GM23338 (cell line): Measurements from ENCODE around the gene ING5. TPM values are rescaled to one million over a fixed set of nuclear protein-coding genes. Genes with fewer than 3 reads are reported as not detected.

Source experiments
- ATAC-seq: fragments of 200-7000 bp; cut with Tn5 transposase; 3 replicates; pipeline ENCODE4 v1.9.1; 2020
- DNase-seq: peaks from one replicate; pipeline ENCODE4 v3.0.0-alpha.2; 2015; ENCODE audit warnings: low spot score
- H2AFZ ChIP-seq: fragments of 200-600 bp; sonication (generic); 2 replicates; pipeline ENCODE4 v1.8.0; 2016; ENCODE audit warnings: antibody characterized with exemption, mild to moderate bottlenecking, moderate library complexity
- H3F3A ChIP-seq: fragments of 200-600 bp; sonication (generic); replicated peaks from 2 replicates; pipeline ENCODE4 v1.8.0; 2017; ENCODE audit warnings: antibody characterized with exemption, mixed run types, low read depth
- H3K27ac ChIP-seq: fragments of 200-600 bp; sonication (generic); 2 replicates; pipeline ENCODE4 v1.6.1; 2016; ENCODE audit warnings: low read depth
- H3K27me3 ChIP-seq: fragments of 200-600 bp; sonication (generic); 2 replicates; pipeline ENCODE4 v1.8.0; 2016; ENCODE audit warnings: mild to moderate bottlenecking, mixed run types, moderate library complexity; ENCODE audit not compliant: insufficient read depth
- H3K36me3 ChIP-seq: fragments of 200-600 bp; sonication (generic); 2 replicates; pipeline ENCODE4 v1.8.0; 2016; ENCODE audit warnings: mild to moderate bottlenecking; ENCODE audit not compliant: insufficient read depth
- H3K4me1 ChIP-seq: fragments of 200-600 bp; sonication (generic); 2 replicates; pipeline ENCODE4 v1.8.0; 2016; ENCODE audit warnings: mild to moderate bottlenecking, moderate library complexity; ENCODE audit not compliant: insufficient read depth
- H3K4me2 ChIP-seq: fragments of 200-600 bp; sonication (generic); 2 replicates; pipeline ENCODE4 v1.7.1; 2017; ENCODE audit warnings: mixed run types
- H3K4me3 ChIP-seq: fragments of 200-600 bp; sonication (generic); 2 replicates; pipeline ENCODE4 v1.6.1; 2016; ENCODE audit warnings: mixed run types
- H3K79me2 ChIP-seq: fragments of 200-600 bp; sonication (generic); replicated peaks from 2 replicates; pipeline ENCODE4 v1.8.0; 2017; ENCODE audit warnings: mild to moderate bottlenecking; ENCODE audit not compliant: insufficient read depth
- H3K9me2 ChIP-seq: fragments of 200-600 bp; sonication (generic); 2 replicates; pipeline ENCODE4 v1.8.0; 2017; ENCODE audit not compliant: insufficient read depth
- H4K20me1 ChIP-seq: fragments of 200-600 bp; sonication (generic); replicated peaks from 2 replicates; pipeline ENCODE4 v1.8.0; 2017; ENCODE audit warnings: mild to moderate bottlenecking; ENCODE audit not compliant: insufficient read depth
- H3K27ac Mint-ChIP-seq: 2 replicates; pipeline ENCODE4 v1.8.0; 2020; ENCODE audit warnings: inconsistent platforms, mild to moderate bottlenecking, moderate library complexity, mixed read lengths
- H3K27me3 Mint-ChIP-seq: 3 replicates; pipeline ENCODE4 v1.8.0; 2022; ENCODE audit warnings: low read depth, mild to moderate bottlenecking, moderate library complexity, mixed read lengths, inconsistent platforms; ENCODE audit not compliant: insufficient read depth, poor library complexity
- H3K36me3 Mint-ChIP-seq: 3 replicates; pipeline ENCODE4 v1.8.0; 2021; ENCODE audit warnings: low read depth, mild to moderate bottlenecking, inconsistent platforms, moderate library complexity, mixed read lengths
- H3K4me1 Mint-ChIP-seq: 3 replicates; pipeline ENCODE4 v1.8.0; 2020; ENCODE audit warnings: mild to moderate bottlenecking, inconsistent platforms, mixed read lengths
- H3K4me3 Mint-ChIP-seq: 3 replicates; pipeline ENCODE4 v1.8.0; 2021; ENCODE audit warnings: moderate library complexity, mild to moderate bottlenecking, inconsistent platforms, mixed read lengths
- H3K9me3 Mint-ChIP-seq: 3 replicates; pipeline ENCODE4 v1.8.0; 2020; ENCODE audit warnings: moderate library complexity, mild to moderate bottlenecking, inconsistent platforms, mixed read lengths
- NANOG ChIP-seq: IDR thresholded peaks from 2 replicates; pipeline ENCODE4 v1.6.1; 2016; ENCODE audit warnings: antibody characterized with exemption, borderline replicate concordance
- REST ChIP-seq: IDR thresholded peaks from one replicate; pipeline ENCODE4 v1.6.1; 2018; ENCODE audit warnings: antibody characterized with exemption; ENCODE audit not compliant: unreplicated experiment
- STAT1 ChIP-seq: IDR thresholded peaks from one replicate; pipeline ENCODE4 v1.6.1; 2016; ENCODE audit warnings: antibody characterized with exemption; ENCODE audit not compliant: unreplicated experiment
- ZNF114 ChIP-seq: fragments of 250-450 bp; sonication (Bioruptor Pico); IDR thresholded peaks from 2 replicates; pipeline ENCODE4 v1.5.0; 2020; ENCODE audit warnings: mild to moderate bottlenecking, moderate library complexity
- ZNF462 ChIP-seq: fragments of 250-450 bp; sonication (Bioruptor Pico); IDR thresholded peaks from 2 replicates; pipeline ENCODE4 v1.5.0; 2020; ENCODE audit warnings: mild to moderate bottlenecking, moderate library complexity
- polyA plus RNA-seq: library from polyadenylated mRNA; unstranded; fragments of >200 nt; fragmentation: Nextera tagmentation; extraction: Ambion mirVana; gene quantifications from 2 replicates; pipeline ENCODE4 v1.2.1, GENCODE V29; 2016
- total RNA-seq: library from RNA; depleted of rRNA; stranded (reverse); fragments of >200 nt; shearing (Covaris generic); gene quantifications from 2 replicates; pipeline ENCODE4 v1.2.3, GENCODE V29; 2014

ING5 gene
- total and polyA plus RNA-seq, 2 experiments from 2014 or later = 25.7 to 42.5 TPM

- TF ChIP-seq ZNF462 (CRISPR knock-in tag) = no peak
- TF ChIP-seq STAT1 = no peak
- no peak for TF ChIP-seq ZNF114 (CRISPR knock-in tag)
- TF ChIP-seq REST = no peak
Measured at GRCh38 chr2:241676665-241677064, 25.2 kb upstream of the ING5 start (continued).

GRCh38 chr2:241677392-241677791, 24.4 kb upstream of the ING5 start:
- Histone ChIP-seq H3K4me3 (no peak overlapping the region), H3K79me2 (peaks cover 12% of the 10 kb centered on the region; the same call in 1 of the 2 replicates), H3K9me2 (no peaks in the 10 kb centered on the region), H3F3A (no peaks in the 10 kb centered on the region; the same call in none of the 2 replicates), H2AFZ (no peak overlapping the region), H3K36me3 (peaks cover 9% of the 10 kb centered on the region), H3K4me2 (no peak overlapping the region), H3K27ac (no peak overlapping the region), H3K4me1 (no peaks in the 10 kb centered on the region), H3K27me3 (no peaks in the 10 kb centered on the region), H4K20me1 (peaks cover 8% of the 10 kb centered on the region)
- no peak for DNase-seq
- ATAC-seq = no peak
- Mint-ChIP-seq H3K27me3 (peaks cover 14% of the 10 kb centered on the region), H3K9me3 (no peaks in the 10 kb centered on the region), H3K4me1 (peaks cover 5% of the 10 kb centered on the region; the same call in 2 of the 3 replicates), H3K27ac (no peak overlapping the region), H3K36me3 (peaks cover 67% of the 10 kb centered on the region), H3K4me3 (no peak overlapping the region)
- TF ChIP-seq NANOG (no peak), ZNF462 (CRISPR knock-in tag) (no peak)
